ENCODE measurements around the gene TAF1C.

TAF1C gene

GRCh38 chr16:84155226-84155625 is 31.6 kb downstream of the TAF1C start:
- Histone ChIP-seq H3K4me1 (ENCODE audit: insufficient read depth, low read length) (no peaks in the 10 kb centered on the region), H2AFZ (ENCODE audit: low read depth, low read length) (no peak overlapping the region), H3K27me3 (ENCODE audit: insufficient read depth, low read length) (peaks cover 15% of the 10 kb centered on the region), H3K9me3 (ENCODE audit: low read length) (no peaks in the 10 kb centered on the region), H3K4me3 (ENCODE audit: low read length) (no peak overlapping the region), H3K36me3 (ENCODE audit: insufficient read depth, low read length) (no peaks in the 10 kb centered on the region)

- Histone ChIP-seq H3K4me3 (ENCODE audit: low read length) (no peak overlapping the region), H3K9me3 (ENCODE audit: low read length) (no peaks in the 10 kb centered on the region), H2AFZ (ENCODE audit: low read depth, low read length) (no peak overlapping the region), H3K36me3 (ENCODE audit: insufficient read depth, low read length) (no peaks in the 10 kb centered on the region), H3K4me1 (ENCODE audit: insufficient read depth, low read length) (no peaks in the 10 kb centered on the region), H3K27me3 (ENCODE audit: insufficient read depth, low read length) (peaks cover 14% of the 10 kb centered on the region)
Observed at GRCh38 chr16:84153660-84154214, 33.1 kb downstream of the TAF1C start.

- no peaks in the 10 kb centered on the region for H3K9me3 ChIP-seq (ENCODE audit: low read length)
- no peaks in the 10 kb centered on the region for H3K36me3 ChIP-seq (ENCODE audit: insufficient read depth, low read length)
- H2AFZ ChIP-seq (ENCODE audit: low read depth, low read length) = no peak overlapping the region
- no peak overlapping the region for H3K4me3 ChIP-seq (ENCODE audit: low read length)
- no peaks in the 10 kb centered on the region for H3K4me1 ChIP-seq (ENCODE audit: insufficient read depth, low read length)
- H3K27me3 ChIP-seq (ENCODE audit: insufficient read depth, low read length) = peaks cover 17% of the 10 kb centered on the region
Observed at GRCh38 chr16:84150926-84151325, 35.9 kb downstream of the TAF1C start.

DNA sequence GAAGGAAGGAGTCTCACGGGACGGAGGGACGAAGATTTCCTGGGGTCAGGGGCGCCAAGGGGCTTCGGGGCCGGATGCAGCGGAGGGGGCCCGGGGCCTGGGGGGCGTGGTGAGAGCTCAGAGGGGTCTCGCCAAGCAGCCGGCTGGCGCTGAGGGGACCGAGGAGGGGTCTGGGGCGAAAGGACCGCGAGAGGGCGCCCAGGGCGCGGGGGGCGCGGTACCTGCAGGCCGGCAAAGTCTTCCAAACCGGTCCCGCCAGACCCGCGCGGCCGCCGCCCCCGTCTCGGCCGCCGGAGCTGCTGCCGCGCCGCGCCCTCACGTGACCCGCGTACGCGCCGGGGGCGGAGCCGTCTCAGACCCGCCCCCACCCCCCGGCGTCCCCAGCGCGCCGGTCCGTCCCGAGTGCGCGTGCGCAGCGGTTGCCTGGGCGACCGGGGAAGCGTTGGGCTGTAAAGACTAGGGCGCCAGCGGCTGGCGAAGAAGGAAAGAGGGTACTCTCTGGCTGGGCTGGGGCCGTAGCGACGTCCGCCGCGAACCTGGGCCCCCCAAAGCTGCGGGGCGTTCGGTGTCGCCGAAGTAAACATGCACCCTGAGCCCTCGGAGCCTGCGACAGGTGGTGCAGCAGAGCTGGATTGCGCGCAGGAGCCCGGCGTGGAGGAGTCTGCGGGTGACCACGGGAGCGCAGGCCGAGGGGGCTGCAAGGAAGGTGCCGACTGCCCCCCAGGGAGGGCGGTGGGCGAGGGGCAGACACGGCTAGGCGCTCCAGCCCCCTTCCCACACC is 41.8 kb downstream of the TAF1C start, which contains the start of the genes DNAAF1 and HSDL1:
Gene DNAAF1, plus strand, starts transcription at position 450 of the 781 bp plus-strand sequence. Its CDS starts 133 bp downstream, at position 583.
Gene HSDL1, minus strand, starts transcription at position 319 of the 781 bp plus-strand sequence. CDS start 13,856 bp downstream, outside the sequence.
- peaks cover 4% of the 10 kb centered on the region for H3K9me3 ChIP-seq (ENCODE audit: low read length)
- H3K27me3 ChIP-seq (ENCODE audit: insufficient read depth, low read length) = peaks cover 5% of the 10 kb centered on the region
- peaks cover 3% of the 10 kb centered on the region for H3K4me1 ChIP-seq (ENCODE audit: insufficient read depth, low read length)
- peak within 1 kb of the TSS; percentile 84 for H3K4me3 ChIP-seq (ENCODE audit: low read length)
- H2AFZ ChIP-seq (ENCODE audit: low read depth, low read length) = peak within 1 kb of the TSS; percentile 99
- no peaks in the 10 kb centered on the region for H3K36me3 ChIP-seq (ENCODE audit: insufficient read depth, low read length)

DNA sequence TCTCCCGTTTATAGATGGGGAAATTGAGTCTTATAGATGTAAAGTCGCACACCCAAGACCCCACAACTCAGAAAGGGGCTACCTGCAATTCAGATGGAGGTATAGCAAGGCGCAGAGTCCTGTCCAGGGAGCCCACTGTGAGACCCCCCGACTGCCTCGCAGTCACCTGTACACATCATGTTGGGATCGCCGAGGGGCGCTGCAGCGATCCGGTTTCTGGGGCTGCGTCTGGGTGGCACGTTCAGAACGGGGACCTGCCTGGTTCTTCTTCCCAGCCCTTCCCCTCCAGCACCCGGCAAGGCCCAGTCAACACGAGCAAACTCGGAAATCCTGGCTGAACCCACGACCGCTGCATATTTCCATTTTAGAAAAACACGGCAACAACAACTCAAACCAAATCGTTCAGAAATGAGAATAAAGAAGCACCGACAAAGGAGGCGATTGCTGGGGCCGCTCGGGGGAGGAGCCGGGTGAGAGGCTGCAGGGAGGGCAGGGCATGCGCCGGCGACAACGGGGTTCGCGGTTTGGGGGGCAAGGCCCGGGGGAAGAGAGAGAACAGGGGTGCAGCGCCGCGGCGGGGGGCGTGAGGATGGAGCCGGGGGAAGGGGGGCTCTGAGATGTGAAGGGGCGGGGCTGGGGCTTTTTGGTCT is 42.5 kb downstream of the TAF1C start:
- Histone ChIP-seq H3K9me3 (ENCODE audit: low read length) (peaks cover 4% of the 10 kb centered on the region), H3K4me3 (ENCODE audit: low read length) (peak overlapping the region; percentile 84), H2AFZ (ENCODE audit: low read depth, low read length) (peak overlapping the region; percentile 99), H3K36me3 (ENCODE audit: insufficient read depth, low read length) (no peaks in the 10 kb centered on the region), H3K27me3 (ENCODE audit: insufficient read depth, low read length) (peaks cover 3% of the 10 kb centered on the region), H3K4me1 (ENCODE audit: insufficient read depth, low read length) (peaks cover 10% of the 10 kb centered on the region)

- H3K36me3 ChIP-seq (ENCODE audit: insufficient read depth, low read length) = no peaks in the 10 kb centered on the region
Observed at GRCh38 chr16:84143784-84144199, 43.1 kb downstream of the TAF1C start.

GRCh38 chr16:84143081-84143480 is 43.8 kb downstream of the TAF1C start:
- Histone ChIP-seq H2AFZ (ENCODE audit: low read depth, low read length) (no peak overlapping the region), H3K9me3 (ENCODE audit: low read length) (peaks cover 4% of the 10 kb centered on the region), H3K4me3 (ENCODE audit: low read length) (peak overlapping the region; percentile 84), H3K36me3 (ENCODE audit: insufficient read depth, low read length) (no peaks in the 10 kb centered on the region), H3K4me1 (ENCODE audit: insufficient read depth, low read length) (peaks cover 19% of the 10 kb centered on the region), H3K27me3 (ENCODE audit: insufficient read depth, low read length) (peaks cover 3% of the 10 kb centered on the region)

More at GRCh38 chr16:84143784-84144199, 43.1 kb downstream of the TAF1C start:
- Histone ChIP-seq H3K4me3 (ENCODE audit: low read length) (peak overlapping the region; percentile 84), H3K9me3 (ENCODE audit: low read length) (peaks cover 4% of the 10 kb centered on the region), H3K27me3 (ENCODE audit: insufficient read depth, low read length) (peaks cover 3% of the 10 kb centered on the region), H2AFZ (ENCODE audit: low read depth, low read length) (peak overlapping the region; percentile 99), H3K4me1 (ENCODE audit: insufficient read depth, low read length) (peaks cover 15% of the 10 kb centered on the region)

DNA sequence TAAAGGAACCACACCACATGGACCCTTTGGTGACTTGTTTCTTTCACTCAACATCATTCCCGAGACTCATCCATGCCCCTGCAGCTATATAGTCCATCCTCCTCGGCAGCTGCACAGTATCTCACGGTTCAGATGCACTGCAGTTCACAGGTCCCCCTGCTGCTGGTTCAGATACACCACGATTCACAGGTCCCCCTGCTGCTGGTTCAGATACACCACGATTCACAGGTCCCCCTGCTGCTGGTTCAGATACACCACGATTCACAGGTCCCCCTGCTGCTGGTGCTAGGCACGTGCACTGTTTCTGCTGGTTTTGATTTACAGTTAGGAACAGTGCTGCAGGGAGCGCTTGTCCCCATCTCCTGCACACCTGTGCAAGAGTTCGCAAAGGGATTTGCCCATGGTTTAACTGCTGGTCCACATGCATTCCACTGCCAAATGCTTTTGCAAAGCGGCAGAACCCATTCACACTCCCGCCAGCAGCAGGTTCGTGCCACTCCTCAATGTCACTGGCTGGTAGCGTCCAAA is 45.6 kb downstream of the TAF1C start:
- H3K36me3 ChIP-seq (ENCODE audit: insufficient read depth, low read length) = no peaks in the 10 kb centered on the region
- no peak overlapping the region for H3K4me3 ChIP-seq (ENCODE audit: low read length)
- H3K9me3 ChIP-seq (ENCODE audit: low read length) = peaks cover 4% of the 10 kb centered on the region
- H3K27me3 ChIP-seq (ENCODE audit: insufficient read depth, low read length) = no peaks in the 10 kb centered on the region
- H2AFZ ChIP-seq (ENCODE audit: low read depth, low read length) = no peak overlapping the region
- H3K4me1 ChIP-seq (ENCODE audit: insufficient read depth, low read length) = peaks cover 25% of the 10 kb centered on the region

- peaks cover 4% of the 10 kb centered on the region for H3K9me3 ChIP-seq (ENCODE audit: low read length)
- H2AFZ ChIP-seq (ENCODE audit: low read depth, low read length) = no peak overlapping the region
- H3K27me3 ChIP-seq (ENCODE audit: insufficient read depth, low read length) = no peaks in the 10 kb centered on the region
- no peak overlapping the region for H3K4me3 ChIP-seq (ENCODE audit: low read length)
- peaks cover 23% of the 10 kb centered on the region for H3K4me1 ChIP-seq (ENCODE audit: insufficient read depth, low read length)
- H3K36me3 ChIP-seq (ENCODE audit: insufficient read depth, low read length) = no peaks in the 10 kb centered on the region
Observed at GRCh38 chr16:84139628-84140258, 47.1 kb downstream of the TAF1C start.

GRCh38 chr16:84138824-84139627 is 47.8 kb downstream of the TAF1C start:
- Histone ChIP-seq H3K4me3 (ENCODE audit: low read length) (no peak overlapping the region), H3K27me3 (ENCODE audit: insufficient read depth, low read length) (no peaks in the 10 kb centered on the region), H3K4me1 (ENCODE audit: insufficient read depth, low read length) (peaks cover 23% of the 10 kb centered on the region), H3K36me3 (ENCODE audit: insufficient read depth, low read length) (no peaks in the 10 kb centered on the region), H2AFZ (ENCODE audit: low read depth, low read length) (no peak overlapping the region), H3K9me3 (ENCODE audit: low read length) (peaks cover 4% of the 10 kb centered on the region)

DNA sequence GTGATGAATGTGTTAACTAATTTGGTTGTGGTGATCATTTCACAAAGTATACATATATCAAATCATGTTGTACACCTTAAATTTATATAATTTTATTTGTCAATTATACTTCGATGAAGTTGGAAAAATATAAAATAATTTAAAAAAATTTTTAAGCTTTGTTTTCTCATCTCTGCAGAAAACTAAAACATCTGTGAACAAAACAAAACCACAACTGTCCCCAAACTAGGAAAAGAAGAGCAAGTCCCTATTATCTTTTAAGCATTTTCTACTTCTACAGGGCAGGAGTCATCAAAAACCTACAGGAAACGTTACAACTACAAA is 48.4 kb downstream of the TAF1C start:
- H3K36me3 ChIP-seq (ENCODE audit: insufficient read depth, low read length) = no peaks in the 10 kb centered on the region
- H3K4me1 ChIP-seq (ENCODE audit: insufficient read depth, low read length) = peaks cover 23% of the 10 kb centered on the region
- H3K9me3 ChIP-seq (ENCODE audit: low read length) = peaks cover 4% of the 10 kb centered on the region
- no peak overlapping the region for H3K4me3 ChIP-seq (ENCODE audit: low read length)
- H2AFZ ChIP-seq (ENCODE audit: low read depth, low read length) = no peak overlapping the region
- H3K27me3 ChIP-seq (ENCODE audit: insufficient read depth, low read length) = no peaks in the 10 kb centered on the region

- H3K4me3 ChIP-seq (ENCODE audit: low read length) = no peak overlapping the region
- H2AFZ ChIP-seq (ENCODE audit: low read depth, low read length) = no peak overlapping the region
- peaks cover 4% of the 10 kb centered on the region for H3K9me3 ChIP-seq (ENCODE audit: low read length)
- H3K4me1 ChIP-seq (ENCODE audit: insufficient read depth, low read length) = peaks cover 23% of the 10 kb centered on the region
- H3K36me3 ChIP-seq (ENCODE audit: insufficient read depth, low read length) = no peaks in the 10 kb centered on the region
- H3K27me3 ChIP-seq (ENCODE audit: insufficient read depth, low read length) = no peaks in the 10 kb centered on the region
Observed at GRCh38 chr16:84137769-84138357, 49.0 kb downstream of the TAF1C start.
